Measurements from ENCODE around the gene ETNK1.
"Not testable (repeated sequence)": the region's sequence is repeated elsewhere in the genome, so short reads cannot be mapped to it uniquely, and the experiment has no call there.

ETNK1 gene, protein sequence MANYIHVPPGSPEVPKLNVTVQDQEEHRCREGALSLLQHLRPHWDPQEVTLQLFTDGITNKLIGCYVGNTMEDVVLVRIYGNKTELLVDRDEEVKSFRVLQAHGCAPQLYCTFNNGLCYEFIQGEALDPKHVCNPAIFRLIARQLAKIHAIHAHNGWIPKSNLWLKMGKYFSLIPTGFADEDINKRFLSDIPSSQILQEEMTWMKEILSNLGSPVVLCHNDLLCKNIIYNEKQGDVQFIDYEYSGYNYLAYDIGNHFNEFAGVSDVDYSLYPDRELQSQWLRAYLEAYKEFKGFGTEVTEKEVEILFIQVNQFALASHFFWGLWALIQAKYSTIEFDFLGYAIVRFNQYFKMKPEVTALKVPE

DNA sequence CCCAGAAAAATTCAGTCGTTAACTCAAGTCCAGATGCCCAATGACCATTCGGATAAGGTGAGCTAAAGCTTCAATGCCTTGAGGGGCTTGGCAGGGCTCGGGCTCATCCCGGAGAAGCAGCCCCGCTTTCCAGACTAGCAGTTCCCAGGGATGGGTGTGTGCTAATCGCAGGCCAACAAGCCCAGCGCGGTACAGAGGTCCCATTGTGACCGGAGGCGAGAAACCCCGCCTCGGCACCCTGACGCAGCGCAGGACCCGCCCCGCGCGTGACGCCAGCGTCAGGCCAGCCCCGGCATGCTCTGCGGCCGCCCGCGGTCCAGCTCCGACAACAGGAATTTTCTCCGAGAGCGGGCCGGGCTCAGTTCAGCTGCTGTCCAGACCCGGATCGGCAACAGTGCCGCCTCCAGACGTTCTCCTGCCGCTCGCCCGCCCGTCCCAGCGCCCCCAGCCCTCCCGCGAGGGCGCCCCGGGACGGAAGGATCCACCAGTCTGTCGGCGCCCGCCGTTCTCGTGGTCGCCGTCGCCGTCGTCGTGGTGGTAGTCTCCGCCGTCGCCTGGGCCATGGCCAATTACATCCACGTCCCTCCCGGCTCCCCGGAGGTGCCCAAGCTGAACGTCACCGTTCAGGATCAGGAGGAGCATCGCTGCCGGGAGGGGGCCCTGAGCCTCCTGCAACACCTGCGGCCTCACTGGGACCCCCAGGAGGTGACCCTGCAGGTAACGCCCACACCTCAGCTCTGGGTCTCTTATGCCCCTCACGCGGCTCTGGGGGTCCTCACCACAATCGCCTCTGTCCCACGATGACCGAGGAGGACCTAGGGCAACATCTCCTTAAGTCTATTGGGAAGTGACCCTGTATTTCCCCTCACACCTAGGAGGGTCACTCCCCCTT, at the start of gene ETNK1:
Gene ETNK1, plus strand, starts transcription at position 302 of the 892 bp plus-strand sequence. Its CDS starts 260 bp downstream, at position 562.
- DNase-seq, result peak; percentile 70

DNA sequence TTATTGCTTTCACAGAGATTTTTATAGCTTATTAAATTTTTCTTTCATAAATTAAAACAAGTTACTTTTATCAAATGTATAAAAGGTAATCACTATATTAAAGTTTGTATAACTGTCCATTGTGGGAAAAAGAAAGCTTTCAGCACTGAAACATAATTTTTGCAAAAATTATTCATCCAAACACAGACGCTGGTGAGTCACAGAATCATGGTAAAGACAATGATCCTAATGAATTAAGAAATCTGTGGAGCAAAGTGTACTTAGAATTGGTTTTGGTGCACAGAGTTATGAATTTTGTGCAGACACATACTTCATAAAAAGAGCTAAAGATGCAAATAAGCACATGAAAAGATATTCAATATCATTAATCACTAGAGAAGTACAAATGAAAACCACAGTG, 48.9 kb upstream of the ETNK1 start:
- DNase-seq, result no peak

DNA sequence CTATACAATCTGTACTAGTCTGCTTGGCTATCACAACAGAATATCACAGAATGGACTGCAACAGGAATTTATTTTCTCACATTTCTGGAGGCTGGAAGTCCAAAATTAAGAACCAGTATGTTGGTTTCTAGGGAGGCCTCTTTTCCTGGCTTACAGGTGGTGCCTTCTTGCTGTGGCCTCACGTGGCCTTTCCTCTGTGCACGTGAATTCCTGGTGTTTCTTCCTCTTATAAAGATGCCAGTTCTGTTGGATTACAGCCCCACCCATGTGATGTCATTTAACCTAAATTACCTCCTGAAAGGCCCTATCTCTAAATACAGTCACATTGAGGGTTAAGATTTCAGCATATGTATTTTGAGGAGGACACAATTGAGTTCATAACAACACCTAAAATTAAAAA, 48.5 kb upstream of the ETNK1 start:
- no peak for DNase-seq

DNA sequence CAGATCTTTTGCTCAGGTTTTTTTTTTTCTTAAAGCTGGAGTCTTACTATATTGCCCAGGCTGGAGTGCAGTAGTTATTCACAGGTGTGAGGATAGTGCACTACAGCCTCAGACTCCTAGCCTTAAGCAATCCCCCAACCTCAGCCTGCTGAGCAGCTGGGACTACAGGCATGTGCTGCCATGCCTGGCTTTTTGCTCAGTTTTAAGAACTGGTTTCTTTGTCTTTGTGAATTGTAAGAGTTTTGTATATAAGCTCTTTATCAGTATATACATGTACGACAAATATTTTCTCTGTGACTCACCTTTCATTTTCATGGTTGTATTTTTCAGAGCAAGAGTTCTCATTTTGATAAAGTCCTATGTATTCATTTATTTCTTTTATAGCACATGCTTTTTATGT, 47.3 kb upstream of the ETNK1 start:
- DNase-seq, result no peak

DNA sequence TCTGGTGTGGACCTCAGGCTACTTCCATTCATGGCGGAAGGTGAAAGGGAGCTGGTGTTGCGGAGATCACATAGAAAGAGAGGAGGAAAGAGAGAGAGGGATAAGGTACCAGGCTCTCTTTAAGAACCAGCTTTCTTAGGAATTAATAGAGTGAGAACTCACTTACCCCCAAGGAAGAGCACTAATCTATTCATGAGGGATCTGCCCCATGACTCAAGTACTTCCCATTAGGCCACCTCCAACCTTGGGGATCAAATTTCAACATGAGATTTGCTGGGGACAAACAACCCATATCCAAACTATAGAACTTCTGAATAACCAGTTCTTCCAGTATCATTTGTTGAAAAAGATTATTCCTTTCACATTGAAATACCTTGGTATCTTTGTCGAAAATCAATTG, 46.6 kb upstream of the ETNK1 start:
- no peak for DNase-seq

DNA sequence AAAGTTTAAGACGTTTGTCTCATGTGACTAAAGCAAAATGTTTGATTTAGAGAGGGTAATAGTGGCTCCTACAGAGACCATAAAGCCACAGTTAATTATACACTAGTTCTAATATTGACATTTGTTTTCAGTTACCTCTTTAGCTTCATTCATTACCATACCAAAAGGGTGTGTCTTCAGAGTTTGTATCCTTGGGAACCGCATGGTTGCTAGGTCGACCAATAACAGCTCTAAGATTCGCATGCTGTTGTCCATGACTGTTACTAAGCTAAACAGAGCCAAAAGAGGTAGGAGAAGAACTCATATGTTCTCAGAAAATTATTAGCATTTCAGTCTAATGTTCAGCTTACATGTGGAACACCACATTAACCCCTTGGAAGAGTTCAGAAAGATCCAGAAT, 36.2 kb upstream of the ETNK1 start:
- DNase-seq, result no peak

DNA sequence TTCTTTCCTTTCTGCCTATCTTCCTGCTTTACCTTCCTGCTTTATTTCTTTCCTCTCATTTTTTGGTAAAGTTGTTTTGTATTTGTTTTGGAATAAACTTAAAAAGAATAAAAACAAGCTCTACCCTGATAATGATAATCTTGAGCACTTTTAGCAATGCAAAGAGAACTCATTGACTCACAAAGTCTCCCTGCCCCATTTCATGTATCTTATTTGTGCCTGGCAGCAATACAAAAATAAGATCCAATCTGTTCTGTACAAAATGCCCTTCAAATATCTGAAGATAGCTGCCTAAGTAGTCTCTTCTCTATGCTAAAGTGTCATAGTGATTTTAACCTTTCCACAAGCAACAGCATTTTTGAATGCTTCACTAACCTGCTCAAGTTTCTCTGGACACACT, 31.1 kb upstream of the ETNK1 start:
- no peak for DNase-seq

DNA sequence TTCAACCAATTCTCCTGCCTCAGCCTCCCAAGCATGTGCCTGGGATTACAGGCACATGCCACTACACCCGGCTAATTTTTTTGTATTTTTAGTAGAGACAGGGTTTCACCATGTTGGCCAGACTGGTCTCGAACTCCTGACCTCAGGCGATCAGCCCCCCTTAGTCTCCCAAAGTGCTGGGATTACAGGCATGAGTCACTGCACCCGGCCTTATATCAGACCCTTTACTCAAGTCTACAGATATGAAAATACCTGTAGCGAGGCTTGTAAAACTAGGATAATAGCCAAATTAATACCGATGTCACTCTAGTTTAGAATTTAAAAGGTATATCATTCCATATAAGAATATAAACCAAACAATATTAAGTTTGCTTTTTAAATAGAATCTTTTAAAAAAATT, 27.4 kb upstream of the ETNK1 start:
- not testable (repeated sequence) for DNase-seq

DNA sequence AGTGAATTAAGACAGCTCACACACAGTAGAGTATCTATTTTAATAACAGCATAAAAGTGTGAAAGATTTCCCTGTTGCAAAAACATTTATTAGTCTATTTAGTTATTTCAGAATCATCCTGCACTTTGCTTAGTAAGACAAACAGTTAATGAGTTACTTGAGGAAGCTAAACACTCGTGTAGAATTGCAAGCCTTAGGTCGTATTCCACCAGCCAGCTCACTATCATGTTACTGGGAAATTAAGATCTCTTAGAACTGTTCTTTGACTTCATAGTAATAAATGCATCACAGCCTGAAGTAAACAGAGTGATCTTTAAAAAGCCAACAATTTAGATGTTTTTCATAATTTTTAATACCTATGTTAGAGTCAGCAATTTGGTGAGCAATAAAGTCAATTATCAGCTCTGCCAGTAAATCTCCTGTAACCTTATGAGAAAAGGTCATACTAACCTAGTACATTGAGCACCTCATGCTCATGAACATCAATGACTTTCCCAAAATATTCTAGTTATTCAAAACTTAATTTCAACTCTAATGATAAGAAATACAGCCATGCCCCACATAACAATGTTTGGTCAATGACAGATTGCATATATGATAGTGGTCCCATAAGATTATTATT, 26.7 kb upstream of the ETNK1 start:
- DNase-seq, result no peak

DNA sequence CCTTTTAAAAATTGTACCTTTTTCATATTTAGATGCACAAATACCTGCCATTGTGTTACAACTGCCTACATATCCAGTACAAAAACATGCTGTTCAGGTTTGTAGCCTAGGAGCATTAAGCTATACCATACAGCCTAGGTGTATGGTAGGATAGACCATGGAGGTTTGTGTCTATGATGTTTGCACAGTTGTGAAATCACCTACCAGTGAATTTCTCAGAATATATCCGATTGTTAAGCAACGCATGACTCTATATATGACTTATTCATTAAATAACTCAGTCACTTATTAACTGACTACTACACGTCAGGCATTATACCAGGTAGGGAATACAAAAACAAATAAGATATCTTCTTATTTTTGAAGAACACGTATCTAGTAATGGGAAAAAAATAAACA, 26.2 kb upstream of the ETNK1 start:
- DNase-seq, result no peak

DNA sequence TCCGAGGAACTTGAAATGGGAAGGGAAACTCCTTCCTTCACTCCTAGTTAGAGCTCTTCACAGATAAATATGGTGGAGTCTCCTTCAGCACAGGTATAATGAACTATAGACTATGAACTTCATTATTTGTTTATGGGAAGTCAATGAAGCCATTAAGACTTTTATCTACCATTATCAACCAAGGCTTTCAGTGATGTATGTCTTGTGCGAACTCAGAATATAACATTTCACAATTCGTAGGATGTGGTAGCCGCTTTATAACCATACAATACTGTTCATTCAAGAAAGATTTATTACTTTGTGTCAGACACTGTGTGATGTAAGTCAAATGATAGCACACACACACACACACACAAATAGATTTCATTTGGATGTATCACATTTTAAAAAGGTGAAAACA, 24.8 kb upstream of the ETNK1 start:
- no peak for DNase-seq

DNA sequence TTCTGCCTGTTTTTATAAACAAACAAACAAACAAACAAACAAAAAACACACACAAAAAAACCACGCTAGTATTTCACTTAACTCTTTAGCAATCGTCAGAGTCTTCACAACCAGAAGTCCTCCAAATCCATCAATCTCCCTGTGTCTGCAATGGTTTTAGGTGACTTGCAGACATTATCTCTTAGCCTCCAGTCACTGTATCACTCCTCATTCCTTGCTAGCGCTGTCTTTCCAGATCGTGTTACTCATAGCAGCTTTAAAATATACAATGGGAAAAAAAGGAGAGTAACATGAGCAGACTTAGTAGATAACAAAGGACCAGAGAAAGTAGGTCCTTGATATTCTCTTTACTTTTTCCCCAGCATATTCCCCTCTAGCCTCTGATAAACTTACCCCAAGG, 15.5 kb upstream of the ETNK1 start:
- no peak for DNase-seq

DNA sequence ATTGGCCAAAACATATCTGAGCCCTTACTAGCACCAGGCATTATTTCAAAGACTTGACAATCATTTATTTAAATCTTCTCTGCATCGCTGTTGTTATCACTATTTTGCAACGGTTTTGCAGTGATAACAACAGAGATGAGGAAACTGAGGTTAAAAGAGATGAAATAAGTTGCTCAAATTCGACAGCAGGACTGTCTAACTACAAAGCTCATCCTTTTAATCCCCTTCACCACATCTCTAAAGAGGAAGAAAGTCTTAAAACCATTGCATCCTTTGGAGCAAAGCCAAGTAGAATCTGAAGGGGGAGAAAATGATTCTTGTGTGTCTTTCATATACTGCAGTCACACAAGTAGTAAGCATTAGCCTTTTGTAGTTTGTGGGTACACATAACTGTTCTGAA, 14.8 kb upstream of the ETNK1 start:
- no peak for DNase-seq

DNA sequence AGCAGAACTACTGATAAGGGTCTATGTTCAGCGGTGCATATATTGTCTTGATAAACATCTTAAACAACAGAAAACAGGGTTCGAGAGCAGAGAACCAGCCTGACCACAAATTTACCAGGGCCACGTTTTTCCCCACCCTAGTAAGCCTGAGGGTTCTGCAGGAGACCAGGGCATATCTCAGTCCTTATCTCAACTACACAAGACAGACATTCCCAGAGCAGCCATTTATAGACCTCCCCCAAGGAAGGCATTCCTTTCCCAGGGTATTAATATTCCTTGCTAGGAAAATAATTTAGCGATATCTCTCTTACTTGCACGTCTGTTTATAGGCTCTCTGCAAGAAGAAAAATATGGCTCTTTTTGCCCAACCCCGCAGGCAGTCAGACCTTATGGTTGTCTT, 12.1 kb upstream of the ETNK1 start:
- DNase-seq, result not testable (repeated sequence)

DNA sequence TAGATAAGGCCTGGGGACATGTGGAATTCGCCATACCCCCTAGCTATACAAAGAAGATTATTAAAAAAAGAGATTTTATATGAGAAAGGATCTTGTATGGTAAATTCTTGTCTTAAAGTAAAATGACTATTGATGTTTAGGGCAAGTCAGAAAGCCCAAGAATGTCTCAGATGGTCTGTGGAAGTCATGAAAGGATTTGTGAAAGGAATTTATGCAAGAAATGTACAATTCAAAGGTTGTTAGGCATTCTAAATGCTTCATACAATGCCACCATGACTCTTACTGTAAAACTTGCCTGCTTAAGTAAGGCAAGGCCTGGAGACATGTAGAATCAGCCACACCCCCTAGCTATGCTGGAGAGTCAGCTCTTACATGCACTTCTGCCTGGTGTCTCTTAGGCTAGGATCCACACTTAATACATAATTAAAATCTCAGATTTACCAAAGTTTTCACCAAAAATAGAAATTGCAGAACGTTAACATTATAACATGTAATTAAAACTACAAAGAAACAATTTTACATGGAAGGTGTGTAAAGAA, 8.9 kb upstream of the ETNK1 start:
- DNase-seq, result no peak

DNA sequence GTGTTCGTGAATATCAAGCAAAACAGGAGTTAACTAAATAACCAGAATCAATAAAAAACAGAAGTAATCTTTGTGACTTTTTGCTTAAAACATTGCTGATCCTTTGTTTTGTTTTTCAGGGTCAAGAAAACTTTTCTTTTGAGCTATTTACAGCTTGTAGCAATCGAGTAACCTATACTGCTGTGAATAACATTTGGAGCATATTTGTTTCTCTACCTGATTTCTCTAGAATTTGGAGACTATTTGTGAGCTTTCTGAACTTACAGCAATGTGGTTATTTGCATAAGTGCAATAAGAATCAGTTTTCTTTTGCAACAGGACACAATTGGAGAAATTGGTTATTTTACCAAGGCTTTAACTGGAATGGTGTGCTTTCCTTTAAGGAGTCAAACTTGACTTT, 7.3 kb upstream of the ETNK1 start:
- no peak for DNase-seq

DNA sequence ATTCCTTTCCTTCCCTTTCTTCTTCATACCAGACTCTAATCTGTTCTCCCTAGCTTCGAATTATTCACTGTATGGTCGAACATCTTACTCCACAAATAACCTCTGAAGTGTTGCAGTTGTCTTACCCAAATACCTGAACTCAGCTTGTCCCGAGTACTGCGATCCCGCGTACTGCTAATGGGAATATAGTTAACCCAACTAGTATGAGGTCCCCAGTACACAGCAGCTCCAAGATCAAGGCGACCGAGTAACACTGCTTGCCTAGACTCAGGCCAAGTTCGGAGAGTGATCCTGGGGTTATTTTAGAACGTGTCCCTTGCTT, 462 bp upstream of the ETNK1 start:
- no peak for DNase-seq

DNA sequence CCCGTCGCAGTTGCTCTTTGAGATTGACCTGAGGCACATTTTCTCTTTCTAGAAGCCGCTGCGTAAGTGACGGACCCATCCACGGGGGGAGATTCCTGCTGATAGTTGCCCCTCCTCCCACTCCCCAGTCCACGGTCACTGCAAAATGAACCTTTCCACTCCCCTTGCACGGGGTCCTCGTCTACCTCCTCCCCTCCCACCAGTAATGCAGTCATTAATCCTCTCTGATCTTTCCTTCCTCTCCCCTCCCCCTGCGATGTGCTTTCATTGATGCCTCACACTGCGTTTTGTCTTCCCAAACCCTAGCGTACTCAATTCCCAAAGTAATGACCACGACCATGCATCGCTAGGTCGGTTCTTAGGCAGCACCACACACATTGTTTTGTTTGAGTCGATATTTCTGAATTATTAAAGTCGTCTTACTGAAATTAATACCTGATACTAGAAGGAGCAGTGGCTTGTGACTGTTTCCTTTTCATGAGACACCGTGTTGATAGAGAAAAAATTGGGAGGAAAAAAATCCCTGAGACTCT, 857 bp downstream of the ETNK1 start:
- DNase-seq, result no peak

DNA sequence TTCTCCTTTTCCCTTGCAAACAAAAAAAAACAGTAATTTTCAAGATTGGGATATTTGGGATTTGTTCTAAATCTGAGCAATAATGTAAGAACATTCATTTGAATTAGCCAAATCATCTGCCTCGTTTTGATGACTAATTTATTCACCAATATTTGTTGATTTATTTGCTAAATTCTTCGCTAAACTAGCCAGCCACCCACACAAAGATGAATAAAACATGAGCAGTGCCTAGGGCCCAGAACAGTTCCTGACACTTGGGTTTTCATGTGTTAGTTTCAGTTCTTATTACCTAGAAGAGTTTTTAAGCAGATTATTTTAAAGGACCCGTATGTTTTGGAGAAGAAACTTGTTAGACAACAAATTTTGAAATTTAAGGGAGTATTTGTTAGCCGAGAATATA, 1.4 kb downstream of the ETNK1 start:
- no peak for DNase-seq

DNA sequence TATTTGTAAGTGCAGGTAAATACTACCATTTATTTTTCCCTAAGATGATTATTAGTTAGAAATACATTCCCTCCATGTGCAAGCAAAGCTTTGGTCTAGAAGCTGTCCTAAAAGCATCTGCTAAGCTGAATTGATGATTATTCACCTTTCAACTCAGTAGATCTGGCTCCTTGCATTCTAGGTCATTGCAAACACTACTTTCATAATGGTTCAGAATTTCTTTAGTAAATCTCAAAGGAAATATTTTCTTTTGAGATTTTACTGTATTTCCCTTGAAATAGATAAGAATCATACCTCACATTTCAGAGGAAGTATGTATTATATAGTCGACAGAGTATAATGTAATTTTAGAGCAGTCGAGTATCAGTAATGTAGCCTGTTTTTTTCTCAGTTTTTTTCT, 2.4 kb downstream of the ETNK1 start:
- no peak for DNase-seq

DNA sequence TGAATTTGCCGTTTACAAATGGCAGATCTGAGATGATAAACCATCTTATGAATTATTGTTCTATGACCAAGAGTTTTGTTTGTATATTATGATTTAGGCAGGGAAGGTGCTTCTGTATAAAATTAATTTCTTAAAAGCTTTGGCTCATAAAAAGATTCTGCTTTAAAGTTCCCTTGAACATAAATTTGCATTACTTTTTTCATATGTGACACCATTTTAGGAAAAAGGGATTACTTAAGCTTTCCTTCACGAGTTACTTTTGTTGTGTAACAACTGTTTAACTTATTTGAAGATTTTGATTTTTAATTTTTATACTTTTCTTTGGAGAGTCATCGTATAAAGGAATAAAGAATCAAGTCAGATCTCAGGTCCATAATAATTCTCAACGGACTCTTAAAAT, 3.3 kb downstream of the ETNK1 start:
- DNase-seq, result no peak

DNA sequence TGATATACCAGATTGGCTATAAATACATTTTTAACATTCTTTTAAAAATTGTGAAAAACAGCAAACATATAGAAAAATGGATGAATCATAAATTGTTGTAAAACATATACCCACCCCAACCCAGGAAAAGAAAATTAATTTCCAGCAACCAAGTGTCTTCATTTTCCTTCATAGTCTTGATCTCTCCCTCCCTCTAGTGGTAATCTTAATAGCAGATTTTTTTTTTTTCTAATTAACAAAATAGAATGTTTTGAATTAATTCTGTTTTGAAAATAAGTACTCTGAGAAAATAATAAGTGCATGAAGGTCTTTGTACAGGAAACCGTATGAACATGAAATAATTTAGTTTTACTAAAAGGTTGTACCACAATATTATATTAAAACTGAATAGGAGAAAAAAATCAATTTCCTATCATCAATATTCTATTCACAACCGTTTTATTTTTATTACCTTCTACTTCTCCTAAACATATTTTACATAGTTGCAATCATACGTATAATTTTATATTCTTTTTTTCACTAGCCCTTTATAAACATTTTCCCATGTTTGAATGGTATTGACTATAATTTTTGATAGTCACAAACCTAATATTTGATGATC, 7.0 kb downstream of the ETNK1 start:
- DNase-seq, result no peak

DNA sequence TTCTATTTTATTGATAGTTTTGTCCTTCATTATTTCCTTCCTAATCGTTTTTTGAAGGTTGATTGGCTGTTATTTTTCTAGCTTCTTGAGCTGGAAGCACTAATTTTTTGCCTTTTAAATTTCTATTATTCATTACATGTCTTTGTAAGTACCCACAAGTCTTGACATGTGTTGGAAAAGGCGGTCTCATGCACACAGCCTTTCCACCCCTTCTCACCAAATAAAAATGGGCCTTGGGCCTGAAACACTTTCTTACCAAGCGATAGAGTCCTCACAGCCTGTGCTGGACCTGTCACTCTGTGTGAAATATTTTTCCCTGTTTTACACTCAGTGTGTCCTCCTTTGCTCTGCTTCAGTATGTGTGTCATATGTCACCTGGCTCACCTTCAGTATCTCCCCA, 9.9 kb downstream of the ETNK1 start:
- no peak for DNase-seq
